GM18499 (cell line): Measurements from ENCODE around the gene STAT3.
"Not testable (repeated sequence)": the region's sequence is repeated elsewhere in the genome, so short reads cannot be mapped to it uniquely, and the experiment has no call there.

Experiments
- ATAC-seq: cut with Tn5 transposase; IDR thresholded peaks from one replicate; pipeline ENCODE4 v1.9.1; 2021; ENCODE audit warnings: moderate number of reproducible peaks; ENCODE audit not compliant: insufficient read depth, unreplicated experiment

STAT3 gene

DNA sequence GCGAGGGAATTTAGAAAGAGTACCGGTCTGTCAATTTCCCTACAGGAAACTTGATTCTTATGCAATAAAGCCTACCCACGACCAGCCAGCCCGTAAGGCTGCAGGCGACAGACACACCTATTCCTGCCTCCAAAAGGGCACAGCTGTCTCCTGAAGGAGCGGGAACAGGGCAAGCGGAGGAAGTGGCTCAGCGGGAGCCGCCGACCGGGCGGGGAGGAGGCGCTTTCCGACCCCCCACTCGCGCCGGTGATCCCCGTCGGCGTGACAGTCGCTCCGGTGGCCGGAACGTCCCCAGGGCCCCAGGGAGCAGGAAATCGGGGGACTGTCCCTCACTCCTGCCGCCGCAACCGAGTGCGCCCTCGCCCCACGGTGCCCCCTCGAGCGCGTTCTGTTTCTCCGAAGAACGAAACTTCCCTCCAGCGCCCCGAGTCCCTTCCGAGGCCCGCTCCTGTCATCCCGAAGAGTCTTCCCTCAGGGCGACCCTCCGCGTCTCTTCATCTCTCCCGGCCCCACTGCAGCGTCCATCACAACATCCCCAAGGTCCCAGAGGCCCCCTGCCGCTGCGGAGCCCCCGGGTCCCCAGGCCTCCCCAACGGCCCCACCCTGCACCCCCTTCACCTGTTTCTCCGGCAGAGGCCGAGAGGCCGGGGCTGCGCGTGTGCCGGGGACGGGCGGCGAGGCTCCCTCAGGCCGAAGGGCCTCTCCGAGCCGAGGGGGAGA lies 421 bp downstream of the STAT3 start:
- no peak for ATAC-seq

DNA sequence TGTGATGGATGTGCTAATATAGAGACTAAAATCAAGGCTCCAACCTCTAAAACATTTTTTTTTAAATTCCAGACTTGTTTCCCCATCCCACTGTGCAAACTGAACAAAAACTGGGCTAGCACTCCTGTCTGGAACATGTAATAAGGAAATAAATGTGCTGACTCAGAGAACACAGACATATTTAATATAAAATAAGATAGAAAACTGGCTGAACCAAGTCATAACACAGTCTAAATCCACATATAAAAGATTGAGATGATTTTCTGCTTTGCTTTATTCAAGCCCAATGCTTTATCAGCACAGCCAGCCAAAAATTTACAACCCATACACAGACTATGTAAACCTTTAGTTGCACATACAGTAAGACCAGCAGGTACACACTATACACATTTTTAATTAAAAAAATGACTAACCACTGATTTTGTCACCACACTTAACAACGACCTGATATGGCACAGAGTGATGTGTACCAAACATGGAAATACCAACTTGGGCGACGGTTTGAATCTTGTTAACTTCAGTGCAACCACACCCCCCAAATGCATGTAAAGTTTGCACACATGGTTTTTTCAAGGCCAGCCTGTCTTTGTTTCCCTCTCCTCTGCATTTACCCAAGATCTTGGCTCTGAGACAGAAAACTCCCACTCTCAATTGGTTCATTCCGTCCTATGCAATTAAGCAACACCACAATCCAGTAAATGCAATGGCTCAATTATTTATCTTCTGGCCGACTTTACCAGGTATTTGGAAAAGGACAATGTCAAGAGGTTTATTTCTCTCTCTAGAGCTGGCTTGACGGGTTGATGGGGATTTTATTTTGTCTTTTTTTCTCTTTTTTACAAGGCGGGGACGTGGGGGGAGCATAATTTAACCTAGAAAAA lies 1.2 kb downstream of the STAT3 start:
- ATAC-seq: no peak

- ATAC-seq: no peak
Observed at GRCh38 chr17:42381898-42382297, 6.3 kb downstream of the STAT3 start.

DNA sequence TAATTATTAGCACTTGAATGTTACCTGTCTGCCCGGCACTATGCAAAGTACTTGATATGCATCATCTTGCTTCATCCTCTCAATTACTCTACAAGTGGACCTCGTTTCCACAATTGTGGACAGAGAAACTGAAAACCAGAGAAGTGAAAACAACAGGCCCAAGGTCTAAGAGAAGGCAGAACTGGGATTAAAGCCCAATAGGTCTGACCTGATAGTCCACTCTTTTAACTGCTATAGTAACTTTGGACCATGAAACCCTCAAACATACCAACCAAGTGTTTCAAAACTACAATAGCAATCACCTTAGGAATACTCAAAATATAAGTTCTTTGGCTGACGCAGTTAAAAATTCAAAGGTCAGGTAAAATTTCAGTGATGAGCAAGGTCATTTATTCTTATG lies 7.3 kb downstream of the STAT3 start:
- ATAC-seq: no peak

- ATAC-seq: no peak
Observed at GRCh38 chr17:42378959-42379594, 9.2 kb downstream of the STAT3 start.

- no peak for ATAC-seq
Observed at GRCh38 chr17:42378359-42378958, 9.8 kb downstream of the STAT3 start.

- no peak for ATAC-seq
Observed at GRCh38 chr17:42373896-42374295, 14.3 kb downstream of the STAT3 start.

- ATAC-seq: no peak
Observed at GRCh38 chr17:42372142-42372541, 16.1 kb downstream of the STAT3 start.

GRCh38 chr17:42368797-42369561 lies 19.3 kb downstream of the STAT3 start:
- ATAC-seq: not testable (repeated sequence)

DNA sequence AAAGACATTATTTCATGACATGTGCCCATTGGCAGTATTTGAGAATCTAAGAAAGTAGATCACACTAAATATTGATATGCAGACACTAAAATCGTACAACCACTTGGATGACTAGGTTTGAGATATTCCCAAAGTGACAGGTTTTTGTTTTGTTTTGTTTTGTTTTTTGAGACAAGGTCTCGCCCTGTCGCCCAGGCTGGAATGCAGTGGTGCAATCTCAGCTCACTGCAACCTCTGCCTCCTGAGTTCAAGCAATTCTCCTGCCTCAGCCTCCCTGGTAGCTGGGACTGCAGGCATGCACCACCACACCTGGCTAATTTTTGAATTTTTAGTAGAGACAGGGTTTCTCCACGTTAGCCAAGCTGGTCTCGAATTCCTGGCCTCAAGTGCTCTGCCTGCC lies 19.9 kb downstream of the STAT3 start:
- ATAC-seq: not testable (repeated sequence)

DNA sequence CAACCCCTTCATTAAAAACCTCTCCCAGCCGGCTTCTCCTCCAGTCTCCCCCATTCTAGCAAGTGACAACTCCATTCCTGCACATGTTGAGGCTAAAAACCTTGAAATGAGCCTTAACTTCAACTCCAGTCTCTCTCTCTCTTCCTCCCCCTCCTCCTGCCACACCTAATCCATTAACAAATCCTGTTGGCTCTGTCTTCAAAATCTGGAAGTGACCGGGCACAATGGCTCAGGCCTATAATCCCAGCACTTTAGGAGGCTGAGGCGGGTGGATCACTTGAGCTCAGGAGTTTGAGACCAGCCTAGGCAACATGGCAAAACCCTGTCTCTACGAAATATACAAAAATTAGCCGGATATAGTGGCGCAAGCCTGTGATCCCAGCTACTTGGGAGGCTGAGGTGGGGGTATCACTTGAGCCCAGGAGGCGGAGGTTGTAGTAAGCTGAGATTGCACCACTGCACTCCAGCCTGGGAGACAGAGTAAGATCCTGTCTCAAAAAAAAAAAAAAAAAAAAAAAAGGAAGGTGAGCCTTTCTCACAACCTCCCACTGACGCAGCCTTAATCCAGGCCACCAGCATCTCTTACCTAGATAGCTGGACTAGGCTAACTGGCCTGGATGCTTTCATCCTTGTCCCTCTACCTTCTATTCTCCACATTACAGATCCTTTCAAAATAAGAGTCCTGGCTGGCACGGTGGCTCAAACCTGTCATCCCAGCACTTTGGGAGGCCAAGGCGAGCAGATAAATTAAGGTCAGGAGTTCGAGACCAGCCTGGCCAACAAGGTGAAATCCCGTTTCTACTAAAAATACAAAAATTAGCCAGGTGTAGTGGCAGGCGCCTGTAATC lies 21.8 kb downstream of the STAT3 start:
- ATAC-seq: not testable (repeated sequence)

DNA sequence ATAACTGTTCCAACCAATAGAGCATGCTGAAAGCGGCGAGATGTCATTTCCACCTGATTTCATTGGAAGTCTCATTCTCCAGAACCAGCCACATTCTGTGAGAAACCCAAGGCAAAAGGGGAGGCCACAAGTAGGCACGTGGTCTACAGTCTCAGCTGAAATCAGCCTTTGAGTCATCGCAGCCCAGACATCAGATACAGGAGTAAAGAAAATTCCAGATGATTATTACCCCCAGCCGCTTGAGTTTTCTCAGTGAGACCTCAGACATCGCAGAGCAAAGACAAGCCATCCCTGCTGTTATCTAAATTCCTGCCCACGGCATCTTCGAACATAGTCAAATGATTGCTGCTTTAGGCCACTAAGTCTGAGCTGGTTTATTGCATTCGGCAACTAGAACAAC lies 23.1 kb downstream of the STAT3 start:
- ATAC-seq: no peak

DNA sequence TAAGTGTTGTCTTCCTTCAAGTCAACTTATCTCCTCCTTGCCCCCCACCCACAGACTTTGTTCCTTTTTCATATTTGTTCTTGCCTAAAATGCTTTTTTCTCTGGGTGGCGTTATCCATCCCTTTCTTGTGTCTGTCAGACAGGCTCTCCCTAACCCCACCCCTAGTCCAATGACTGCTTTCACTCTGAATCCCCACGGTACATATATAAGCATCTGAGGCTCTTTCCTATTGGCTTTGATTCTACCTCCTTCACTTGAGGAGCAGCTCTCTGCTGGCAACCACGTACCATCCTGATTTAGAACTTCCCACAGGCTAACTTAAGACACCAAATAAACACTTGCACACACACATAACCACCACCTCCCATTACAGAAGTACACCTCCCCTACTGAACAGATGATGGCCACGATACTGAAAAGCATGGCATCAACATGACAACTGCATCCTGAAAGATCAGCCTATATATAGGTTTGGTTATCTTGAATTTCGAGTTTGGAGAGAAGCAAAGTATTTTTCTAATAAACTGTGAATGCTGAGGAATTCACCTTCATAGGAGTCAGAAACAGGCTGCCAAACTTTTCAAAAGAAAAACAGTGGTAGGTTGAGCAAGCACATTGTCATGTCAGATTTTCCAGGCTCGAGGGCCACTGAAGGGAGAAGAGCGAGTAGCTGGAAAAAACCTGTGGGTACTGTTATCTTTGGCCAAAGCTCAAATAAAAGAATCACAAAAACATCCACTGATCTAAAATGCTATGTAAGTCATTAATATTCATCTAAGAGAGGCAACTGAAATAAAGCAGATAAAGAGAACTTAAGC lies 24.3 kb downstream of the STAT3 start:
- ATAC-seq: no peak

DNA sequence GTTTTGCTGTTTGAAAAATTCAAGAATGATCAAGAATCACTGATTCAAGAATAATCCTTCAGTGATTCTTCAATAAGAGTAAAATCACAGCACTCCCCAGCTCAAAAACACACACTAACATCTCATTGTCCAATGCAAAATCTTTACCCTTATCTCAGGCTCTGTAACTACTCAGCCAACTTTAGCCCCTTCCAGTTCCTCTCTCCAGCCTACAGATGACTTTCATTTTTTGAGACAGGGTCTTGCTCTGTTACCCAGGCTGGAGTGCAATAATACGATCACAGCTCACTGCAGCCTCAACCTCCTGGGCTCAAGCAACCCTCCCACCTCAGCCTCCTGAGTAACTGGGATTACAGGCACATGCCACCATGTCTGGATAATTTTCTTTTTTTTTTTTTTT lies 25.0 kb downstream of the STAT3 start:
- ATAC-seq: no peak

DNA sequence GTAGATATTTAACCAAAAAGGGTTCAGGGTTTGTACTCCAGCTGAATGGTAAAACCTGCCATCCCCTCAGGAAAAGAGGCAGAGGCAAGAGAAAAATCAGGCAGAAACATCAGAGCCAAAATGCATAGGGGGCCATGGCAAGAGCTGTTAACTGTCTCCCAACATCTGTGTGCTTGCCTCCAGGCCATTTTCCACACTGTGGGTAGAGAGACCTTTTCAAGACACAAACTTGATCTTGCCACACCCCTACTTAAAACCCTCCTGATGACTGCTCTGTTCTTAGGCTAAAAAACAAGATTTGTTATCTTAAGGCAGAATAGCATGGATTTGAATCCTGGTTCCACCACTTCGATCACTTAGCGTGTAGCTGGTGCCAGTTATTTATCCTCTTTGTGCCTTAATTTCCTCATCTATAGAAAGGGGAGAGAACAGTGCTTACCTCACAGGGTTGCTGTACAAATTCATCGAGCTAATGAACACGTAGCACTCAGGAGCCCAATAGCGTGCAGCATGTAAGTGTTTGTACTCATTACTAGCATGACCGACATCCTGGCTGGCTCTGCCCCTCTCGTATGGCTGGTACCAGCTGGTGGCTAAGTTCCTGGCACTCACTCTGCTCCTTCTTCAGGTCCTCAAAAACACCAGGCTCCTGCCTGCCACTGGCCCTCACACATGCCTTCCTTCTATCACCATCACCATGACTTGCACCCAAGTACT lies 25.8 kb downstream of the STAT3 start:
- ATAC-seq: no peak

DNA sequence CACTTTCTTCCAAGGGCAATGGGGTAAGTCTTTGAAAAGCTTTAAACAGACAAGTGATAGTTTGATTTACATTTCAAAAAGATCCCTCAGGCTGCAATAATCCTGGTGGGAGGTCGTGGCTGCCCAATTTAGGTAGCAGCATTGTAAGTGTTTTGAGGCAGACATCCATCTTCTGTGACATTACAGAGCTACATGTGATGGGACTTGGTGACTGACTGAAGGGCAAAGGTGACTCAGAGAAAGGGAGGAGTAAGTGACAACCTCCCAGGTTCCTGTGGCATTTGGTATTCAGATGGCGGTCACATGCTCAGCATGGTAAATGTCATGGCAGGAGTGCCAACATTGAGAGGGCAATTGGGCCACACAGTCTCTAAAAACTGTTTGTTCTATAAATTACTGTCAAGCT lies 26.5 kb downstream of the STAT3 start:
- ATAC-seq: no peak

DNA sequence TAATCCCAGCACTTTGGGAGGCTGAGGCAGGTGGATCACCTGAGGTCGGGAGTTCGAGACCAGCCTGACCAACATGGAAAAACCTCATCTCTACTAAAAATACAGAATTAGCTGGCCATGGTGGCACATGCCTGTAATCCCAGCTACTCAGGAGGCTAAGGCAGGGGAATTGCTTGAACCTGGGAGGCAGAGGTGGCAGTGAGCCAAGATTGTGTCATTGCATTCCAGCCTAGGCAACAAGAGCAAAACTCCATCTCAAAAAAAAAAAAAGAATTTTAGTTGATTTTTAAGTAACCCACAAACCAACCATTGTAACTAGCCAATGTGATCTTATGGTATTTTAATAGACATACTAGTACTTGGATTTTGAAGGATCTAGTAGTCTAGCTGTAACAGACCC lies 27.9 kb downstream of the STAT3 start:
- not testable (repeated sequence) for ATAC-seq

- ATAC-seq: no peak
Observed at GRCh38 chr17:42359133-42359532, 29.1 kb downstream of the STAT3 start.
